ENCODE results near the gene GRID2.

Gene GRID2

DNA sequence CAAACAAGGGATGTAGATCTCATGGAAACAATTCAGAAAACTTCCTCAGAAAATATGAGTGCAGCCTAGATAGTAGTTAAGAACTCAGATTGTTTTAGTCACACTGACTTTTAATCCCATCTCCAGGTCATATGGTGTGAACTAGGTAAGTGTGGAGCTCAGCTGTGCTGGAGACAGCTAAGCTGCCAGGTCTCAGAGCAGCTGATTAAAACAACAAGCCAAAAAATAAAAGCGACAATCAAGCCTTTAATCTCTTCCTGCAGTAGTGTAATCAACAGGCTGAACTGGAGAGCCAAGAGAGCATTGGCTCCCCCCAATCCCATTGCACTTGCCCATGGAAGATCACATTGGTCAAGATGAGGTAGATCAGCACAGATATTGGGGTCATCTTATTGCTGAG, 1426.5 kb downstream of the GRID2 start:
- no peak for DNase-seq

DNA sequence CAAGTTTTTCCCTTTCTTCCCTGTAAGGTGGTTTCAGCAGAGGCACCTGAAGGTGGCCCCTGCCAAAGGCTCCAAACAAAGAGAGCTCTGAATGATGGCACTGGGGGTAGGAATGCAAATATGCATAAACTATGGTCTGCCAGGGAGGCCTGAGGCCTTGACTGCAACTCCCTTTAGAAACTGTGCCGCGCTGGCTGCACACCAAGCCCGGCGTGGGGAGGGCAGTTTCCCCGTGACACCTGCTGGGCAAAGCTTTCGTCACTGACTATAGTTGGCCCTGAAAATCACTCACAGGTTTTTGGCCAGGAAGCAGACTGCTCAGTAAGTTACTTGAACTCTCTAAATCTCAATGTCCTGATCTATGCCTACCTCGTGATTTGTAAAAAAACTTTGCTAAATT, 1427.0 kb downstream of the GRID2 start:
- no peak for DNase-seq

DNA sequence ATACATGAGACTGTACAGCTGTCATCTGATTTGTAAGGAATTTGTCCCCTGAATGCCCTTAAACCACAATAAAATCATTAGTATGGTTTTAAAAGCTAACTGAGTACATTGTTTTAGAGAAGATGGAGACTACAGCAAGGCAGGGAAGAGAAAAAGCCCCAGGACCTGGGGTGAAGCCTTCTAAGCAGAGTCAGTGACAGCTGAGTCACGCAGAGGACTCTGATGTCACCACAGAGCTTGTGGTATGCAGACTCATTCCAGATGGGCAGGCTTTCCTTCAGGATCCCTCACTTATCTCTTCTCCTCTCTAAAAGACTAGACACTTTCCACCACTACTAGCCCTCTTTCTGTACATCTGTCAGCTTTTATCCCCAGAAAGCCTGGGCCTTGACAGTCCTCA, 1427.7 kb downstream of the GRID2 start:
- no peak for DNase-seq

DNA sequence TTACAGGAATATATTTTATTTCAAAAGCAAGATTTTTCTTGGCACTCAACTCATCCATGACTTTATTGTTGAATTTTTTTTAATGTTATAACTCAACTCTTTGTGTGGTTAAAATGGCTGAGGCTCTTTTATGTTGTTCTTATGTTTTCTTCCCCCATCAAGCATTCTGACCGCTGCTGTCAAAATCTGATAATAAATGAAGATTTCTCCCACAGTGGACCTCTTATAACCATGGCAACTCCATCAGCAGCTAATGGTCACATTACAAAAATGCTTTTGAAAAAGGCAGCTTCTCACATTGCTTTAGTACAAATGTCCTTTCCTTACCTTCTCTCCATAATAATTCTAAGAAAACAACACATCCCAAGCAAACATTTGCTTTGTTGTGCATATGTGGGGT, 1428.7 kb downstream of the GRID2 start:
- no peak for DNase-seq

DNA sequence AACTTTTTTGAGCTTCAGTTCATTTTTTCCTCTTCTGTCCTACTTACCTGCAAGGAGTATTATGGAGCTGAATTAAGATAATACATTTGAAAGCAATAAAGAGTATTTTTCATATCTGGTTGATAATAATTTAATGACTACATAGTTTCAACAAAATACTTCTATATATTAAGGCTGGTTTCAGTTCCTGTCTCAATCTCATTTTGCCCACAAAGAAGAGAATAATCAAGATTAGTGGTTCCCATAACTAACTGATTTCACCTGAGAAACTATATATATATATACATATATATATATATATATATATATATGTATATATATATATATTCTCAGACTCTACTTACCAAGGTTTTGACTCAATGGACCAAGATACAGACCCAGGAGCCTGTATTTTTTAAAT, 1437.1 kb downstream of the GRID2 start:
- no peak for DNase-seq

DNA sequence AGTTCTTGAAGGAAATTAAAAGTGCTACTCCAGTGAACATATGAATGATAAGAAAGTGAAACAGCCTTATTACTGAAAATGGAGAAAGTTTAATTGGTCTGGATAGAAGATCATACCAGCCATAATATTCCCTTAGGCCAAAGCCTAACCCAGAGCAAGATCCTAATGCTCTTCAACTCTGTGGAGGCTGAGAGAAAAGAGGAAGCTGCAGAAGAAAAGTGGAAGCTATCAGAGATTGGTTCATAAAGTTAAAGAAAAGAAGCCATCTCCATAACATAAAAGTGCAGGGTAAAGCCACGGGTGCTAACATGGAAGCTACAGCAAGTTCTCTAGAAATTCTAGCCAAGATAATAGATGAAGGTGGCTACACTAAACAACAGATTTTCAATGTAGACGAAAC, 1439.3 kb downstream of the GRID2 start:
- DNase-seq = no peak

DNA sequence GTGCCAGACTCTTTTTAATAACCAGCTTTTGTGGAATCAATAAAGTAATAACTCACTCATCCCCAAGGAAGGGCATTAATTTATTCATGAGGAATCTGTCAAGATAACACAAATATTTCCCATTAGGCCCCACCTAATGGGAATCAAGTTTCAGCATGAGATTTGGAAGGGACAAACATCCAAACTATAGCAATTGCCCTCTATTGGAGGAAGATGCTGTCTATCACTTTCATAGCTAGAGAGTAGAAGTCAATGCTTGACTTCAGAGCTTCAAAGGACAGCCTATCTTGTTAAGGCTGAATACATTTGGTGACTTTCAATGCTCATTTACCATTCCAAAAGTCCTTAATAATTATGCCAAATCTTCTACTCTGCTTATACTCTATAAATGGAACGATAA, 1439.9 kb downstream of the GRID2 start:
- no peak for DNase-seq

DNA sequence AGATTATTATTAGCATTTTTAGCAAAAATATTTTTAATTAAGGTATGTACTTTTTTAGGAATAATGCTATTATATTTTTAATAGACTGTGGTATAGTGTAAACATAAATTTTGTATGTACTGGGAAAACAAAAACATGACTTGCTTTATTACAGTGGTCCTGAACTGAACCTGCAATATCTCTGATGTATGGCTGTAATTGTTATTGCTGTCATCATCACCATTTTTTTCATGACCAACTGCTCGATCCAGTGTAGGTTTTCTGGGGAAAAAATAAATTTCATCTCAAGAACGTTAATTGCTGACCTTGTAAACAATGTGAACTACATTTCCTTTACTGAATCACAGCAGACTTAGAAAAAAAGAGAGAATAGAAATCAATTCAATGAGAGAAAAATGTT, 1441.2 kb downstream of the GRID2 start:
- DNase-seq = no peak

DNA sequence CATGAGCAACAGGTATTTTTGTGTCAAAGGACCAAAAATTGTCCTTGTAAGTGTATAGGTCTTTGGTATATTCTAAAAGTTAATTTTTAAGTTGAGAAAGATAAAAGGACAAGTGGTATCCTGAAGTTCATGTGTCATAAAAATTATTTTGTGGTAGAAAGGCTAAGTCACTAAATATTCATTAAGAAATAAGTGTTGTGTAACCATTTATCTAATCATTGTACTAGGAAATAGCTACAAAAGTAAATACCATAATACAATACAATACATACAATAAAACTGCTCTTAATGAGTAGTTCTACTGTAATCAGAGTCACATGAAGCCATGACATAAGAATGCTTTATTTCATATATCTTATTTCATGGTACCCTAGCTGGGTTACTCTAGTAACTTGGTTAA, 1442.3 kb downstream of the GRID2 start:
- DNase-seq = no peak

DNA sequence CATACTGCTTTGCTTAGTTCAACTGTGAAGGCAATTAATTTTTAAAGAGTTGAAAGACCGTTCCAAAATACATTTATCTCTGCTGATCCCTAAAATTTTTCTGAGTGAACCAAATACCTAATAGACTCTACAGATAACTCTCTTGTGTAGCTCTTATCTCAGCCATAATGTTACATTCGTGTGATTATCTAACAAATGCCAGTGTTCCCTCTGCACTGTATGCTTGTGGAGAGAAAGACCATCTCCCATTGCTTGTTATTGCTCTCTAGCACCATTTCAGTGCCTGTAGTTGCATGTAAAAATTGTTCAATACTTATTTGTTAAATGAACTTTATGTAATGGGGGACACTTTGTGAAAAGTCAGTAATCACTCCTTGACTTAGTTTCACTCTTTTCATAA, 1443.5 kb downstream of the GRID2 start:
- no peak for DNase-seq

DNA sequence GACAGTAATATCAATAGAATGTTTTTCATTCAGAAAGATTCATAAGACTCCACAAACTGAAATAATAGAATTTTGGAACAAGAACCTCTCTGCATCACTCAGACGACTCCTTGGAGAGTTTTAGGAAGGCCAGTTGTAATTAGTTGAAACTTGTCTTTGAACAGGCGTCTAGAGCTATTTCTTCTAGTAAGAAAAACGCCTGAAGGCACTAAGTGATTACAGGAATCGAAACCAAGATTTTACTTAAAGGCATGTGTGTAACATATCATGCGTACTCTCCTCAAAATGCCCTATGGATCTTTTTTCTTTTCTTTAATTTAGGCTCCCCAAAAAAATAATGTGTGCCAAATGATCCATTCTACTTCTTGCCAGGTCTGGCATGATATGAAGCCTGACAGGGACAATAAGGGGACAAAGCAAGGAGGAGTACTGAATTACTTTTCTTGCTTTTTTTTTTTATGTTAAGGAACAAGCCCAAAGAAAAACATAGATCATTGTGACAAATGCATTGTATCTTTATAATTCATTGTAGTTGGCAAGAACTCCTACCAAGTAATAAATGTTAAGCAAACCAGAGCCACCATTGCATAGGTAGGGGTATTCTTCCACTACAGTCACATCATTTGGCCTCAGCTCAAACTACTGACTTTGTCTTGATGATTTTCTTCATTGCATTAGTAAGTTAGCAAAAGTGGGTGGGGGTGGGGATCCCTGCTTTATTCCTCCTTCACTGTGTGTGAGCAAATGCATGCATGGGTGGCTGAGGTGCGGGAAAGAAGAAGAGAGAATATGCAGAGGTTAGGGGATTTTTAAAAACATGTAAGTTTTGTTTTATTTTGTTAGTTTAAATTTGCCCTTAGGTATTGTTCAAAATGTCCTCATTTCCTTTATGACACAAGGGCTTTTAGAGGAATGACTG, 1444.9 kb downstream of the GRID2 start:
- no peak for DNase-seq

DNA sequence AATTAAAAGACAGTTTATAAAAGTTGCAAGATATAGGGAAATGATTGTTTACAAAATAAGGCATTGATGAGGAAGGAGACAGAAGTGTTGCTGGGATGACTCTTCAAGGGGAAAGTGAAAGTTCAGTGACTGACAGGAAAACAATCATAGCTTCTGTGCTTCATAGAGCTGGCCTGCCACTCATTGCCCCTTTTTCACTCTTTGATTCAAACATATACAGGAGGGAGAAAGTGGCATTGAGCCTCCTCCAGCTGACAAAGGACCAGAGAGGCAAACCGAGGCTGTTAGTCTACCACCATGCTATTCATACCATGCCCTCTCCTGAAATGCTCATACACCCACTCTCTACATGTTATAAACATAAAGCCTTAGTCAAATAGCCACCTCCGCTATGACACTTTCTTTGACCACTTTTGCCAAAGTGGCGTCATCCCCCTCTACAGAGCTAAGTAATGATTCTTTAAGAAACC, 1445.6 kb downstream of the GRID2 start:
- DNase-seq = no peak

DNA sequence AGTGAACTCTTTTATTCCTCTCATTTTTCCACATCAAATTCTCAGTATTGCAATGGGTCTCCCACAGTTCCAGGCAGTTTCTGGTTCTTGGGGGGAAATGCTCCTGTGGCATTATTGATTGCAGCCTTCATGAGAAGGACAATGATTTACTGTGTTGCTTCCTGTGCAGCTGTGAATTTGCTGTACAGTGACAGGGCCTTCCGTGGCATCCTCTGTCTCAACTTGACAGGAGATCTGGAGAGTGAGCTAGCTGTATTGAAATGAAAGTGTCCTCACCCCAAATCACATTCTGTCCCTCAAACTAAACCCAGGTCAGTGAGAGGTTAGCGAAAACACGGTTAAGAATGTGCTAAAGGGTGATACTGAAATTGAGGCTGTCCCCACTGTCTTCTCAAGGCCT, 1447.6 kb downstream of the GRID2 start:
- DNase-seq = no peak

DNA sequence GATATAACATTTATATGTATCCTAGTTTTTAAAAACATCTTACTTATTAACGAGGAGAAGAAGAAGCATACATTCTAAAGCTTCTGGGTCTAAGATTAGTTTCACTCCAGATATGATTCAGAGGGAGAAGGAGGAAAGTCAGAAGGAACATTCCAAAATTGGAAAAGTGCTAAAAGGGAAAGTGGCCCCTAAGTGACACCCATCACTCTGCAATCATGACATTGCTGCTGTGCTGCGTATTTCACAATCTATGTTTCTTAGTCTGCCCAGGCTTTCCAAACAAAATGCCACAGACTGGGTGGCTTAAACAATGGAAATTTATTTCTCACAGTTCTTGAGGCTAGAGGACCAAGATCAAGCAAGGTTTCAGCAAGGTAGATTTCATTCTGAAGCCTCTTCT, 1452.3 kb downstream of the GRID2 start:
- DNase-seq = no peak

DNA sequence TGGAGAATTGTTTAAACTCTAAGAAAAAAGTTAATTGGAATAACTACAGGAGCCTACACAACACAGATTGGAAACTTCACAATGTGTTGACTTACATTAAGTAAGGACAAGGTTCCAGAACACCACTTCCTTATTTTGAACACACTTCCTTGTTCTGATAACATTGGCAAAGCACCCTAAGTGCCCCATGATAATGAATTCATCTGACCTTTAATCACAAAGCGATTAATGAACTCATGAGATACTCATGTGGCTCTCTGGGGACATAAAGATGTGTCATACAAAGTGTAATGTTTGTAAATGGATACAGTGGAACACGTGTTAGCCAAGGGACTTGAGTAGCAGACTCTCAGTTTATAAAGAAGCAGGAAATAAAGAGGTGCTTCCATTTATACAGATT, 1455.7 kb downstream of the GRID2 start:
- DNase-seq = no peak

DNA sequence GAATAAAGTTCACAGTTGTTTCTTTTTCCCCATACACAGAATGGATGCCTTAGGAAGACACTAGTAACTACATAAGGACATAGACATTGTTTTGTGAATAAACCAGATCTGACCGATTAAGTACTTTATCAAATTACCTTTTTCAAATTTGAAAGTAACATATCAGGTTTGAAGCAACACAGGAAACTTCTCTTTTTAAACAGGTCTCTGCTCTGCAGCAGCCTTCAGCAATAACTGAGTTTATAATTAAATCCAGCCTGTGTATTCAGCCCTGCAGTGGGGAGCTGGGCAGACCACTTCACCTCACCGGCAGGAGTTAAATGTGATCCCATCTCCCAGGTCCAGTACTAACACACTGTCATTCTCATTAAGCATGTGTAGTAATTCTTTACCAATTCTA, 1456.5 kb downstream of the GRID2 start:
- no peak for DNase-seq

DNA sequence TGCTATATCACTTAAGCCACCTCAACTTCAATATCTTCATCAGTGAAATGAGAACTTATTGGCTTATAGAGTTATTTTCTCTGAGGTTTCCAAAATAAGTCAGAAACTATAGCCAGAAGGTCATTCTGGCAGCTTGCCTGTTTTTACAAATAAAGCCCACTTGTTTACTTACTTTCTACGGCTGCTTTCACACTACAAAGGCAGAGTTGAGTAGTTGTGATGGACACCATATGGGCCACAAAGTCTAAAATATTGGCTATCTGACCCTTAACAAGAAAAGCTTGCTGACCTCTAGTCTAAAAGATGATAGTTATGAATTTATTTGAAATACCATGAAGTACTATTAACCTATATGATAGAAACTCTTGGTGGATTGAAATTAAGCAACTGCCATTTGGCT, 1457.5 kb downstream of the GRID2 start:
- no peak for DNase-seq

DNA sequence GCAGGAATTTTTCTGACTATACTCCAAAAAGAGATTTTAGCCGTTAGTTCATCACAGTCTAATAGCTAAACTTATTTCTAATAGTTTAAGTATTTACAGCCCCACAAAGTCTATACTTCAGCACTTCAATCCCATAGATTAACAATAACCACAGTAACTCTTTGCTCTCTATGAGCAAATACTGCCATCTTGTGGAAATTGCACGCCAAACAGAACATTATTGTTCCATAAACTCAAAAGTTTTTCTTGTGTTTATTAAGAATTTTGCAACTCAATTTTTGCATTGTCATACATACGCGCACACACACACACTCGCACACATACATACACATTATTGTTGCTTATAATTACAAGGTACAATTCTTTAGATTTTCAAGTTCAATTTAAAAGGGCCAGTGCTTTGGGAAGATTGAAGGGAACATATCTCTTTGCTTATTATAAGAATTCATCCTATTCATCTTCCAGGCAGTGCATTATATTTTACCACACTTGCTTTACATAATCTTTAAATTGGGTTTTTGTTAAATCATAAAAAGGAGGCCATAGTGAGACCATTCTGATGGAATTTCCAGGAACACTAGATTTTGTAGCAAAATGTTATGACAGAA, 1461.0 kb downstream of the GRID2 start:
- no peak for DNase-seq

DNA sequence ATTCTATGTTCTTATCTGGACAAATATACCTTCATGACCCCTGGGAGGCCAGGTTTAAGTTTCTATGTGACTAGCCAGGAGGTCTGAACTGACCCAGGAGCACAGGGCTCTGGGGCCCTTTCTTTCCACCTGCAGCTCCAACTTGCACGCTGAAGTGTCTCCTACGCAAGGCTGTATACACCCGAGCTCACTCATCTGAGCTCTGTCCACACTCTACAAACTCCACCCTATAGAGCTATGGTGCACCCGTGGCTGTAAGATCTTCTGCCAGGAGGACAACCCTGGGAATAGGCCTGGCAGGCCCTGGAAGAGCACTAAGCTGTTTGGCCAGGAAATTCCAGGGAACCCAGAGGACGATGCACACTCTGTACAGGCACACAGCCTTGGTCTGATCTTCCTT, 1464.2 kb downstream of the GRID2 start:
- DNase-seq = no peak

DNA sequence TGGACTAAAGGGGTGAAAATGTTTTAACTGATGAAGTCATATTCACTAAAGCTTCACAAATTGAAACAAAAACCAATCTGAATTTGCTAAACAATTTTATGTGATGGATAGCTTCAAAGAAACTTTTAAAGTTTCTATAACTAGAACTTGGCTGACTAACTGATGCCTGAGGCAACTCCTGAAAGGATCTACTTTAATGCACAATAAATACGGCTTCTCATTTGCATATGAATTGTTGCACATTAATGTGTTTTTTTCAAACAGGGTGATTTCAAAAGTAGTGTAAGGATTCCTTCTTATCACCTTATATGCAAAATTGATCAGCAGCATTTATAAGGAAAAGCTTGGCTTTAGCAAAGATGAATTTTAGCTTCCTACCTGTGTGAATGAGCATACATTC, 1466.4 kb downstream of the GRID2 start:
- DNase-seq = no peak

DNA sequence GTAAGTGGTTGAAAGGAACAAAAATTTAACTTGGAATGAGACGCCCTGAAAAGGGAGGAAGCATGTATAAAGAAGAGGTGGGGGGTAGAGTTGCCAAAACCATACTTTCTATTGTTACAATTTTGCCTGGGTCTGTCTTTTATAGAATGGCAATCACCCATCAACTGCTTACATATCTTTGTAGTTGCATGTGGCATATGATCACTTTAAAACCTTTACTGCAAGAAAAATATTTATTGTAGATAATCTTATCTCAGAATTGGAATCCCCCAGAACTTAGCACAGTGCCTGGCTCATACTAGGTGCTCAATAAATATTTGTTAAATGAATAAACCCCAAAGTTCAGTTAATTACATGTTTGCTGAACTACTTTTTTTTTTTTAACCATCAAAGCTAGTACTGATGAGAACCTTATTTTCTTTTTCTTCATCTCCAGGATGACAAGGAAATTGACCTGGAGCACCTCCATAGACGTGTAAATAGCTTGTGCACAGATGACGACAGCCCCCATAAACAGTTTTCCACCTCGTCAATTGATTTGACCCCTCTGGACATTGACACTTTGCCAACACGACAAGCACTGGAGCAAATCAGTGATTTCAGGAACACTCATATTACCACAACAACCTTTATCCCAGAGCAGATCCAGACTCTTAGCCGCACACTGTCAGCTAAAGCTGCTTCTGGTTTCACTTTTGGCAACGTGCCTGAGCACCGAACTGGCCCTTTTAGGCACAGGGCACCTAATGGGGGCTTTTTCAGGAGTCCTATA, 1468.1 kb downstream of the GRID2 start:
- no peak for DNase-seq

DNA sequence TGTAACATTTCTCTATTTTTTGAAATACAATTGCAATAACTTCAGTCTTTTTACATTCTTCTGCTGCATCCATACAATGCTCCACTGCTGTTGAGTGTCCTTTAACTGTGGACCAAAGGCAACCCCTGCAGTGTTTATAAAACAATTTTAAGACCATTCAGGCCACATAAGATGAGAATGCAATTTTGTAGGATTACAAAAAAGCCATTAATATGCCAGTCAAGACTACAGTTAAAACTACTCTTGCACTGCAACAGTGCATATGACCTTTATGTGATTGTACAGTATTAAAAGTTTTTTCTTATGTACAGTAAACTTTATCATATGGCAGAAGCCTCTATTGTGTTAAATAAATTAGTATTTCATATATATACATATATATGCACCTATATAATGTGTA, 1469.1 kb downstream of the GRID2 start:
- no peak for DNase-seq

DNA sequence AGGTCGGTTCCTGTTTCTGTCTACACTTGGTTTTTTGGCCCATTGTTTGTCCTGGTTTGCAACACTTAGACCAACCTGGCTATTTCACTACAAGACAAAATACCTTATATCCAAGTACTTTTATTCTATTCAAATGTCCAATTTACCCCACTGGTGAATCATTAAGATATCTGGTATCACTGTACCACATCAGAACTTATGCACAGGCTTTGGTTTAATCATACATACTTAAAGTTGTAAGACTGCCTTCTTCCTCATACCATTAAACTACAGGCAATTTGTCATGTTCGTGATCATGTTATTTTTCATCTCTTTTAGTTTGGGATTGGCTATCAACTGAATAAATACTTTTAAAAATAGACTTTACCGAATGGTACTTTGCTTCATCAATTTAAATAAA, 1471.8 kb downstream of the GRID2 start:
- DNase-seq = no peak
